NOMO-1 treated with DMSO at 0.1 percent for 48 hours (cell line): ENCODE data around the gene RIN2.
"Not testable (repeated sequence)": the region's sequence is repeated elsewhere in the genome, so short reads cannot be mapped to it uniquely, and the experiment has no call there.

Experiments used
- DNase-seq: peaks from one replicate; lab custom pipeline; 2025; ENCODE audit not compliant: unreplicated experiment; lab: John Stamatoyannopoulos, UW

RIN2 gene

GRCh38 chr20:19738951-19739350 is 19.1 kb upstream of the RIN2 start:
- no peak for DNase-seq

DNA sequence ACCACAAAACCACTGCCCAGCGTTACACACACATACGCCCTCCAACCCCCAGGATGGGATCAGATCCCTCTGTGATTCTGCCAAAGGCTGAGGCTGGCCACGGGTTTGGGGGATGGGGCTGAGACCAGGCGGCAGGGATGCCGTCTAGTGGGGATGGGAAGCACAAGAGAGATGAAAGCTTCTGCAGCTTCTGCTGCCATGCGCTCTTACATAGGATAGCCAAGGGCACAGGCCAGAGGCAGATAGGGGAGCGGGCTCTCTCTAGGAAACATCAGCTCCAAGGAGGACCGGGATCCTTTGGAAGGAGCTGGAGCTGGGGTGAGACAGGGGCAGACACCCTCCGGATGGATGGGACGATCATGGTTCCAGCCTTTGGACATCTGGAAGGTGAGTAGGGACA is 18.7 kb upstream of the RIN2 start:
- no peak for DNase-seq

GRCh38 chr20:19740512-19740911 is 17.5 kb upstream of the RIN2 start:
- DNase-seq = no peak

DNA sequence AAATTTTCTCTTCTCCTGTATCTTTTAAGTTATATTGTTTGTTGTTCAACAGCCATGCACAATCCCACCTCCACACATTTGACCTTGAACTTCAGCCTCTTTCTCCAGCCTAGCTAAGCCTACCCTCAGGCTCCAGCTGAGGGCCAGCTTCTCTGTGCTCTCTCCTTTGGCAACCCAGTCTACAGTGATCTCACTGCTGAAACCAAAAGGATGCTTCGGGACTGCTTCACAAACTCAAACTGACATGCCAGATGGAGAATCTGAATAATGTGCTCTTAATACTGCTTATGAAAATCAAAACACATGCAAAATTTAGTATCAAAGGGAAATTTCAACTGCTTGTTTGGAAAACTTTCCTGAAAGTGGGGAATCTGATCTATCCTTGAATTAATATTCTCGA is 16.1 kb upstream of the RIN2 start:
- DNase-seq = no peak

DNA sequence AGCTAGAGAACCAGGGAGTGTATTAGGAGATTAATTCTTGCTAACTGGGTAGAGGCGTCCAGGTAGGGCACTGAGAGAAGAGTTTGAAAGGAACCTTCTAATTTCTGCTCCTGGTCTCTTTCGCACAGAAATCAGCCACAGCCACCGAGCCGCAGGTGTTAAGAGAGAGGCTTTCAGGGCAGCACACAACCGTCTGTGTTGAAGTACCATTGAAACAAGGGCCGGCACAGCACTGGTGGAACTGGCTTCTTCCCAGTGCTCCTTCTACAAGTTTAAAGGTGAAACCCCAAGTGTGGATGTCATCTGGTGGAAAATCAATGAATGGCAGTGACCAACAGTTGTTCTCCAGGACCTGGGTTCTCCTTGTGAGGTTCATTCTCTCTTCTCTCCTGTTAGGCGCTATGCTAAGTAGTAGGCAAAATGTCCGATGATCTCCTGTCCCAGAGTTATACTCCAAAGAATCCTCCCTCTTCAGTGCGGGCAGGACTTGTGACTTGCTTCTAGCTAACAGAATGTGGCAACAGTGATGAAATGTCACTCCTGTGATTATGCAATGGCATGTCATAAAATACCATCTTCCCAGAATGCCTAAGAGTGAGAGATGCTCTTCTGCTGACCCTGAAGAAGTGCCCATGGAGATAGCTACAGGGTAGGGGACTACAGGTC is 15.0 kb upstream of the RIN2 start:
- DNase-seq = peak; percentile 74

DNA sequence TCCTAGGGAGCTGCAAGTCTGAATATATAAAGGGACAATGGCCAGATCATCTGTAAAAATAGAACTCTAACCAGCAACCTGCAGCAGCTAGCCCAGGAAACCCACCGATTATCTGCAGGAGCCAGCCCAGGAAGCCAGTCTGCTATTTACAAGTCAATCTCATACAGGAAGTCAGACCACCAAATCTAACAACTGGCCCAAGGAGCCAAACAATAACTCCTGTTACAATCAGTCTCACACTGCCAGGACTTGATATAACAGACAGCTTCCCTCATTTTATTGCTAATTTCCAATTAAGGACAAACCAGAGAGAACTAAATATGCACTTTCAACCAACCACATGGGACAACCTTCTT is 14.4 kb upstream of the RIN2 start:
- no peak for DNase-seq

DNA sequence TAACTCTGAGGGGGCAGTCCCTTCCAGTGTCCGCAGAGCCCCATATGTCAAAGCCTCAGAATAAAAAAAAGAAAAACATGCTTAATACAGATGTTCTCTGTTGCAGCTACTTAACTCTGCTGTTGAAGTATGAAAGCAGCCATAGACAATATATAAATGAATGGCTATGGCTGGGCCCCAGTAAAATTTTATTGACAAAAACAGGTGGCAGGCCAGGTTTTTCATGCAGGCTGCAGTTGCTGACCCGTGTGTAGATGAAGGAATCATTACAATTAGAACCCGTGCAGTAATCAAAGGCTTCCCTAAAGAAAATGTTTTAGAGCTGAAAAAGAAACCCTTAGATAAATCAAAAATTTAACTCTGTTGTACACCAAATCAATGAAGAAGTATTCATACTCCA is 13.0 kb upstream of the RIN2 start:
- no peak for DNase-seq

DNA sequence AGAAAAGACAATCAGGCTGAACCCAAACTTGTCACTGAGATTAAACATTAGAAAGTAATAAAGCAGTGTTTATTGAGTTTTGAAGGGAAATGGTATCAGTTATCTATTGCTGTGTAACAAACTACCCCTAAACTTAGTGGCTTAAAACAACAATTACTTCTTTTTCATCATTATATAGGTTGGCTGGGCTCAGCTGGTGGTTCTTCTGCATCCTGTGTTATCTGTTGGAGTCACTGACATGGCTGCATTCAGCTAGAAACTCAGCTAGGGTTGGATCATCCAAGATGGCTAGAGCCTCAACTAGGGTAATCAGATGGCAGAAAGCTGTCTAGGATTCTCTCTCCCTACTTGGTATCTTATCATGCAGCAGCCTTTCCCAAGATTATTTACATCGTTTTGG is 12.5 kb upstream of the RIN2 start:
- DNase-seq = no peak

- DNase-seq = no peak
Measured at GRCh38 chr20:19746396-19746795, 11.7 kb upstream of the RIN2 start.

- no peak for DNase-seq
Measured at GRCh38 chr20:19747903-19748302, 10.2 kb upstream of the RIN2 start.

DNA sequence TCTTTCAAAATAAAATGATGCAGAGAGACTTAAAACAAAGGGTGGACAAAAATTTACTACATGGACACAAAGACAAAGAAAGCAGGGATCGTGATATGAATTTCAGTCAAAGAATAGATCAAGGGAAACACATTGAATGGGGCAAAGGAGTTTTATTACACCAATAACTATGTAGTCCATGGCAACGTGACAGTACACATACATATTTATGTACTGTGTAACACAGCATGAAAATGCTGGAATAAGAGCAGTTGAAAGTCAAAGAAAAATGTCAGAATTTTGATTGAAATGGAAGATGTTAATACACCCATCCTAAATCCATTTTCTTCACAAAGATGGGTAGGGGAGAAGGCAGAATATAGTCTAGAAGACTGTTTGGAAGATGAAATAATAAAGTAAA is 9.4 kb upstream of the RIN2 start:
- DNase-seq = no peak

DNA sequence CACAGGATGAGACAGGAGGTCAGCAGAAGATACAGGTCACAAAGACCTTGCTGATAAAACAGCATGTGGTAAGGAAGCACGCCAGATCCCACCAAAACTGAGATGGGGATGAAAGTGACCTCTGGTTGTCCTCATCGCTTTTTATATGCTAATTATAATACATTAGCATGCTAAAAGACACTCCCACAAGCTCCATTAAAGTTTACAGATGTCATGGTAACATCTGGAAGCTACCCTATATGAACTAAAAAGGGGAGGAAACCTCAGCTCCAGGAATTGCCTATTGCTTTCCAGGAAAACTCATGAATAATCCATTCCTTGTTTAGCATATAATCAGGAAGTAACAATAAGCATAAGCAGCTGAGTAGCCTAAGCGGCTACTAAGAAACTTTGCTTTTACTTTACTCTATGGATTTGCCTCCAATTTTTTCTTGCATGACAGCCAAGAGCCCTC is 8.4 kb upstream of the RIN2 start:
- no peak for DNase-seq

DNA sequence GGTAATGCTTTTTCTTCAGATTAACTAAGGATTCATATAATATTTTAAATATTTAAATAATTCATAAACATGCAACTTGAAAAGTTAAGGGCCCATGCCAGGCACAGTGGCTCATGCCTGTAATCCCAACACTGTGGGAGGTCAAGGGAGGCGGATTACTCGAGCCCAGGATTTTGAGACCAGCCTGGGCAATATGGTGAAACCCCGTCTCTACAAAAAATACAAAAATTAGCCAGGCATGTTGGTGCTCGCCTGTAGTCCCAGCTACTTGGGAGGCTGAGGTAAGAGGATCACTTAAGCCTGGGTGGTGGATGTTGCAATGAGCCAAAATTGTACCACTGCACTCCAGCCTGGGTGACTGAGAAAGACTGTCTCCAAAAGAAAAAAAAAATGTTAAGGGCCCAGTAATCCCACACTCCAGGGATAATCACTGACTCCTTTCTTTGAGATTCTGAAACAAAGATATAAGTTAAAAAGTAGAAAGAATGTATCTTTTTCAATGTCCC is 7.9 kb upstream of the RIN2 start:
- no peak for DNase-seq

DNA sequence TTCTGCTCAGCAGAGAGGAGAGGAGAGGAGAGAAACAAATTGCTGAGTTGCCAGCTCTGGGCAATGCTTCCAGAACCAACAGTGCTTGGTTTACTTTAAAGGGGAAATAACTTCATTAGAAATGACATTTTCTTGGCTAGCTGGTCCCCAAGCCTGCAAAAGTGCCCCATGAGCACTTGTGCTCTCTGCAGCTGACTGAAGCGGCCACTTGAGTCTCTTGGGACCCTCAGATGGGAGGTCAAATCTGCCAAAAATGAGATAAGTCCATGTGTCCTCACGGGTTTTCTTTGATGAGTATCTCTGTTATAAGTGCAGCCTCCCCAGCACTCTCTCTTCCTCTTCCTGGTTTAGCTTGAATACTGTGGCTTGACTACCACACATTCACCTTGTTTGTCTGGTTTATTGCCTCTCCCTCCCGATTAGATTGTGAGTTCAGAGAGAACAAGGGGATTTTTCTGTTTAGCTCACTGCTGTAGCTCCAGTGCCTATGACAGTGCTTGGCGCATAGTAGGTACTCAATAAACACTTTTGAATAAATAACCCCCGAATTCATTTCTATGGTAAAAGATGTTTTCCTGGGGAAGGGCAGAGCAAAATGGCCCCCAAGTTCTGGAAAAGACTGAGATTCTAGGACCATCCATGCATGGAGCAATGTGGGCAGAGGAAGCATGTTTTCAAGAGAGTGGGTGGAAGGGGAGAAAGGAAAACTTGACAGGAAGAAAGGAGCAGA is 7.0 kb upstream of the RIN2 start:
- peak; percentile 52 for DNase-seq

DNA sequence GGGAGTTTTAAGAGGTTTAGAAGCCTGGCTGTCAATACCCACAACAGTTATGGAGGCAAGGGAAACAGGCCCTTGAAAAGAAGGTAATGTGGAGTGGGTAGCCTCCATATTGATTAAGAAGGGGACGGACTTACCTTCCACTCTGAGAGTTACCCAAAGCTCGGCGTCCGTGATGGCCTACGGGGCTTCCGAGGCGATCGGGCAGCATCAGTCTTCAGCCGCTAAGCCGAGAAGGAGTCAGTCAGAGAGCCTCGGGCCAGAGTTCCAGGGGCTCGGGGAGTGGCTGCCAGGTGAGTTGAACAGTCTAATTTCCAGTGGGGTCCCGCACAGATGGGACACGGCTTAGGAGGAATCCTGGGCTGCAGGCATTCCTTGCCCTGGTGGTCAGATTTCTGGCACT is 3.9 kb upstream of the RIN2 start:
- DNase-seq = not testable (repeated sequence)

DNA sequence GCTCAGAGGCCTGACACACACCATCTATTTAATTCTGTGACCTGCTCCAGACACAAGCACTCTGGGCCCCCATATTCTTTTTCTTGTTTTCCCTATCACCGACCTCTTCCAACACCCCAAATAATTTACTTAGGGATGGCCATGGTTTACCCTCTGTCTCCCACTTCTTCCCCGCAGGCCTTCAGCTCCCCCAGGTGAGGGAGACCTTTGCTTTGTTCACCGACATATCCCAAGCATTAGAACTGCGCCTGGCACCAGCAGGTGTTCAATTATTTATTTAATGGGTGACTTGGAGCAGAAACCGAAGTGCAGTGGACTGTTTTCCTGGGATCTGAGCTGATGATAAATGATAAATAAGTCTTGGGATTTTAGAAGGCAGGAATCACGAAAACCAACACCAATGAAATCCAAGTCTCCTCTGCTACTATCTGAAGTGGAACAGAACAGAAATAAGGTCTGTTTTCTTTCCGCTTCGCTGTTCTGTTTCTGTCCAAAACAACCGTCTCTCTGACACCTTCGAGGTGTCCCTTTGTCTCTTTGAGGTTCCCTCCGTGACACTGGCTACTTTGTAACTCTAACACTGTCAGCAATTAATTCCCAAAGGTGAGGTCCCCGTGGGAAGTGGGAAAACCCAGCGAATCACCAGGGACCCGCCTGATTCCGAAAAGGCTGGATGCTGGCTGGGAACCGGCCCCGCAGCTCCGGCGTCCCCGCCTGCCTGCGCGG is 1.1 kb upstream of the RIN2 start:
- DNase-seq = no peak

- no peak for DNase-seq
Measured at GRCh38 chr20:19757487-19758132, 448 bp upstream of the RIN2 start.

DNA sequence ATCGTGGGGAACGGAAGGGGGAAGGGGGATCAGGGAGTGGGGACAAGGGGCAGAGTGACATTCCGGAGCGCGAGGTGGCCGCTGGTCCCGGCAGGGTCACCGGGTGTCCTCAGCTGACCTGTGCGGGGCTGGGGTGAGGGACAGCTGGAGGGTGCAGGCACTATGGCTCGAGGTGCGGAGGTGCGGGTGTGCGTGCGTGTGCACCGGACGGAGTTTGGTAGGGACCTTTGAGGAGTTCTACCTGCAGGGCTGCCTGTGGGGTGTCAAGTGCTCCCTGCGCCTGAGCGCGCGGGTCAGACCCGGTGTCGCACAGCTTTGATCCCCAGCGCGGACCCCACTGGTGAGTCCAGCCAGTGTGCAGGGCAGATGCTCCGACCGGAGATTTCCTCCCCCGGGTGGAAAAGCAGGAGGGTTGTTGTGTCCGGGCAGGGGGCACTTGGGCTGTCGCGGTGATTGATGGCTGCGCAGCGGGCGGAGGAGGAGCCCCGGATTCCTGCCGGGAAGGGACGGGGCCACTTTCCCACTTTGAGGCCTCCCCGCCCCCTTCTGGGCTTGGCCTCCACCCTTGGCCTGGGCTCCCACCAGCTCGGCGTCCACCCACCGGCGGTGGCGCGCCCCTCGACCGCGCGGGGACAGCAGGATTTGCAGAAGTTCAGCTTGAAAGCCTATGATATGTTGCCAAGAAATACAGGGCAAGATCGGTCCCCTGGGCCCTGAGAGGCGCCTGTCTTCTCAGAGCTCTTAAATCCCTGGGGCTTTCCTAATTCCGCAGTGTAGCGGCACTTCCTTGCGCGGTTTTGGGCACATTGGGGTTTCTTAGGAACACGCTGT is 658 bp downstream of the RIN2 start:
- DNase-seq = peak; percentile 54

DNA sequence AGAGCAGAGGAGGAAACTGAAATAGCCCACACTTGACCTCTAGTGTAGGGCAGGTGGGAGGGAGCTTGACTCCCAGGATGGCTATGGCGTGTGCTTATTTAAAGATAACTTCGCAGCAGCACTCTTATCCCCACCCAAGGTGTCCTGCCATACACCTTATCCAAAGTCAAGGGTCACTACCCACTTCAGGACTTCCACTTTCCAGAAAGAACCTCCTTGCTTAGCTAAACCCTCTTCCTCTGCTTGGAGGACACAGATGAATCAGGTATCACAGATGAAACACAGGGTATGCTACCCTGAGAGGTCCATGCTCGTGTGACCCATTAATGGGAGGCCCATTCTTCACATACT is 2.3 kb downstream of the RIN2 start:
- DNase-seq = no peak

DNA sequence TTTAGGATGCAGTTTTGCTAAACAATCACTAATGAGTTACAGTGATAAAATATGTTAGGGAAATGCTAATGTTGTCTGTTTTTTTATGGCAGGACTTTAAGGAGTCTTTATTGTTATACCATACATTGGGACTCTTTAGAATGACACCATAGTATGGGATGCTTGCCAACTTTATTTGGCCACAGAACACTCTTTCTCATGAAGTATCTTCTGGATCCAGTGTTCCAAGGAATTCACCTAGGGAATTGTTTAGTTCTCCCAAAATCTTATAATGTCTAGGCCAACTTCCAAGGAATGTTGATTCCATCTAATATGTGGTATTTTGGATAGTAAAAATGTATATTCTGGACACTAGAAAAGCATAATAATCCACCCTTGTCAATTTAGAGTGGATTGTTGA is 3.3 kb downstream of the RIN2 start:
- DNase-seq = no peak

DNA sequence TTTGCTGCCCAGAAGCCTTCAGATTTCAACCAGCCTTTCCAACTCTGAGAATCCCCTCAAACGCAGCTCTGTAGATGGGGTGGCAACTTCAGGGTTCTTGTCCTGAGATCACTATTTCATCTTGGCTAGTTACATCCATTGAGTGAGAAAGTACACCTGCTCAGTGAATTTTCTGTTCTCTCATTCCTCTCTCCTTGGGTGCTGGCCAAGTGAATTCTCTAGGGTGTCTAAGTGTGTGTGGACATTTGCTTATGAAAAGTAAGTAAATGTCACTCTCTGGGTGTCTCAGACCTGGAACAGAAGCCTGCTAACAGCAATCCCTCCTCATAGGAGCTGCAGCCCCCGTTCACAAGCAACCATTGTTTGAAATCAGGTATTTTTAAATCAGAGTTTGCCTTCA is 3.8 kb downstream of the RIN2 start:
- no peak for DNase-seq
